HepG2 (cell line): ENCODE data around the gene PRSS22. TPM values are rescaled to one million over a fixed set of nuclear protein-coding genes. Genes with fewer than 3 reads are reported as not detected.
A peak's percentile ranks its signal among the peaks of the same experiment; 100 is the strongest.

Experiments
- ARID4A ChIP-seq: sonication (generic); formaldehyde crosslinking; IDR thresholded peaks from 2 replicates; pipeline ENCODE4 v1.5.0; 2020; ENCODE audit warnings: mild to moderate bottlenecking, missing genetic modification reagents, borderline replicate concordance
- GABPA ChIP-seq, 2 experiments: IDR thresholded peaks; 2 replicates each; pipeline ENCODE4 v1.6.1; 2011 to 2016; ENCODE audit warnings: low read depth in 2 of 2, low read length in 1 of 2, missing biosample characterization in 1 of 2, missing genetic modification characterization in 1 of 2
- HNRNPUL1 ChIP-seq: fragments of 200-400 bp; formaldehyde crosslinking; IDR thresholded peaks from 2 replicates; pipeline ENCODE4 v1.6.1; 2017; ENCODE audit warnings: low read depth, mild to moderate bottlenecking, low read length, moderate library complexity
- IKZF4 ChIP-seq: sonication (generic); formaldehyde crosslinking; IDR thresholded peaks from 2 replicates; pipeline ENCODE4 v1.5.1; 2020; ENCODE audit warnings: borderline replicate concordance, mild to moderate bottlenecking, low read depth, missing genetic modification reagents; ENCODE audit errors: not compliant biosample characterization
- MXD3 ChIP-seq: IDR thresholded peaks from 2 replicates; pipeline ENCODE4 v1.6.1; 2016; ENCODE audit warnings: mild to moderate bottlenecking, missing biosample characterization, missing genetic modification reagents
- SCMH1 ChIP-seq: sonication (generic); formaldehyde crosslinking; IDR thresholded peaks from 2 replicates; pipeline ENCODE4 v1.9.0; 2021; ENCODE audit warnings: missing genetic modification reagents, mild to moderate bottlenecking, borderline replicate concordance
- SIN3A ChIP-seq: IDR thresholded peaks from 2 replicates; pipeline ENCODE4 v1.6.1; 2011; ENCODE audit warnings: low read depth, mild to moderate bottlenecking, control low read depth, low read length, borderline replicate concordance
- SNAPC5 ChIP-seq: sonication (generic); formaldehyde crosslinking; IDR thresholded peaks from 2 replicates; pipeline ENCODE4 v1.8.1; 2023; ENCODE audit warnings: mild to moderate bottlenecking, missing genetic modification reagents, borderline replicate concordance
- SOX6 ChIP-seq, 2 experiments: fragments of 450-650 bp in 1 of 2; sonication (generic) in 1 of 2; formaldehyde crosslinking in 1 of 2; IDR thresholded peaks; 2 replicates each; pipeline versions ENCODE4 v1.4.0 to v1.6.1; 2017 to 2020; ENCODE audit warnings: antibody characterized with exemption in 1 of 2, mild to moderate bottlenecking in 1 of 2, missing genetic modification reagents in 1 of 2
- ZBTB40 ChIP-seq, 2 experiments: fragments of 450-650 bp in 1 of 2; sonication (generic) in 1 of 2; formaldehyde crosslinking in 1 of 2; IDR thresholded peaks; 2 replicates each; pipeline versions ENCODE4 v1.6.1 to v1.8.0; 2016 to 2022; ENCODE audit warnings: antibody characterized with exemption in 1 of 2, mild to moderate bottlenecking in 1 of 2, missing genetic modification reagents in 1 of 2
- polyA plus RNA-seq, 8 experiments: library from polyadenylated mRNA; depleted of rRNA in 3 of 8; stranded (reverse) in 7 of 8; unstranded in 1 of 8; fragments of >200 nt; fragmentation: Illumina TruSeq in 4 of 8; extraction: Trizol in 4 of 8; gene quantifications; 2 replicates each; pipeline versions ENCODE4 v1.2.1 to v1.2.3, GENCODE V29; 2011 to 2016; ENCODE audit warnings: low read depth in 4 of 8, missing spikeins in 1 of 8, mixed read lengths in 1 of 8; ENCODE audit not compliant: insufficient read depth in 1 of 8
- total RNA-seq, 5 experiments: library from RNA; depleted of rRNA; stranded (reverse); fragments of >200 nt; fragmentation: Illumina TruSeq; extraction: Trizol; gene quantifications; 2 replicates each; pipeline ENCODE4 v1.2.3, GENCODE V29; 2016; ENCODE audit warnings: low read depth in 1 of 5

The PRSS22 gene
- total and polyA plus RNA-seq, 2 of the 13 experiments (the other 11 are each of a cell fraction or from before 2014, with no cell fraction given), result 0.24 to 0.32 TPM

GRCh38 chr16:2829501-2830354 lies 28.2 kb downstream of the PRSS22 start, which contains the start of gene ZG16B (continued):
- no peak for TF ChIP-seq SNAPC5
- no peak for TF ChIP-seq SCMH1 (CRISPR knock-in tag)
- TF ChIP-seq ZBTB40 (IDR thresholded peaks at IDR 0.05), result no peak
- no peak for TF ChIP-seq ZBTB40 (CRISPR knock-in tag; IDR thresholded peaks at IDR 0.05)
- TF ChIP-seq SOX6 (IDR thresholded peaks at IDR 0.05), result no peak
- peak; percentile 52 for TF ChIP-seq SOX6 (CRISPR knock-in tag; IDR thresholded peaks at IDR 0.05)
- no peak for TF ChIP-seq HNRNPUL1
- TF ChIP-seq SIN3A, result 0 out of 2 replicates have a peak, but pooled peaks have one; percentile 31
- TF ChIP-seq MXD3 (CRISPR knock-in tag), result peak; percentile 46; the same call in 1 of the 2 replicates
- no peak for TF ChIP-seq IKZF4 (CRISPR knock-in tag)
- TF ChIP-seq ARID4A (CRISPR knock-in tag), result peak; percentile 33; the same call in 1 of the 2 replicates
- TF ChIP-seq GABPA (IDR thresholded peaks at IDR 0.05; ENCODE audit: low read depth, low read length), result no peak
- peak; percentile 70 for TF ChIP-seq GABPA (CRISPR knock-in tag; IDR thresholded peaks at IDR 0.05; ENCODE audit: low read depth)
